T-helper 17 cell (primary cell): ENCODE data around the gene MRI1. TPM values are rescaled to one million over a fixed set of nuclear protein-coding genes. Genes with fewer than 3 reads are reported as not detected.

ENCODE experiments used
- total RNA-seq, 4 donors: library from RNA in 2 of 4; stranded (reverse) in 2 of 4; gene quantifications; one replicate each; pipeline ENCODE4 v1.2.3 and lab custom pipeline; 2022 to 2026

The MRI1 gene
- total RNA-seq, 2 donors from 2014 or later = 31.0 to 31.9 TPM

Other genes with a start within 250 kb of the MRI1 start
- gene C19orf53, start 9.9 kb downstream of the MRI1 start, total RNA-seq = 10 to 100 TPM; 62.4 to 73.0 TPM
- gene ZSWIM4, start 30.9 kb downstream of the MRI1 start, total RNA-seq = 1 to 10 TPM; 4.2 to 5.3 TPM
- gene NANOS3, start 112.6 kb downstream of the MRI1 start, total RNA-seq = 1 to 10 TPM in 1 of 2 donors, under 1 TPM in 1; 0.60 to 2.6 TPM
- gene BRME1, start 141.6 kb downstream of the MRI1 start, total RNA-seq = 1 to 10 TPM in 1 of 2 donors, under 1 TPM in 1; 0.82 to 1.7 TPM
- 10 to 100 TPM; 22.5 to 24.4 TPM for gene CC2D1A, start 141.7 kb downstream of the MRI1 start, total RNA-seq
- under 1 TPM in 1 of 2 donors, not detected in 1; 0.31 TPM for gene PODNL1, start 173.9 kb downstream of the MRI1 start, total RNA-seq
- gene DCAF15, start 188.0 kb downstream of the MRI1 start, total RNA-seq = 10 to 100 TPM; 88.2 to 95.8 TPM
- gene RFX1, start 241.8 kb downstream of the MRI1 start, total RNA-seq = 10 to 100 TPM; 23.3 to 24.7 TPM